BLaER1 (cell line): ENCODE results near the gene GMPPA.

ENCODE experiments used
- H3K27ac ChIP-seq: shearing (Covaris generic); formaldehyde crosslinking; 2 replicates; pipeline ENCODE4 v1.8.1; 2022
- H3K27me3 ChIP-seq: shearing (Covaris generic); formaldehyde crosslinking; 2 replicates; pipeline ENCODE4 v1.8.1; 2022
- H3K36me3 ChIP-seq: shearing (Covaris generic); formaldehyde crosslinking; 2 replicates; pipeline ENCODE4 v1.8.1; 2022
- H3K4me1 ChIP-seq: shearing (Covaris generic); formaldehyde crosslinking; 2 replicates; pipeline ENCODE4 v1.8.1; 2022
- H3K4me2 ChIP-seq: shearing (Covaris generic); formaldehyde crosslinking; 2 replicates; pipeline ENCODE4 v1.8.1; 2022
- H3K4me3 ChIP-seq: shearing (Covaris generic); formaldehyde crosslinking; 2 replicates; pipeline ENCODE4 v1.8.1; 2022
- H3K9ac ChIP-seq: shearing (Covaris generic); formaldehyde crosslinking; 2 replicates; pipeline ENCODE4 v1.8.1; 2022
- H3K9me3 ChIP-seq: shearing (Covaris generic); formaldehyde crosslinking; 2 replicates; pipeline ENCODE4 v1.8.1; 2022
- H4K20me1 ChIP-seq: shearing (Covaris generic); formaldehyde crosslinking; 2 replicates; pipeline ENCODE4 v1.8.1; 2022
- Cebpa-rat ChIP-seq: shearing (Covaris generic); IDR thresholded peaks from 2 replicates; pipeline ENCODE4 v1.8.1; 2022

Gene GMPPA

DNA sequence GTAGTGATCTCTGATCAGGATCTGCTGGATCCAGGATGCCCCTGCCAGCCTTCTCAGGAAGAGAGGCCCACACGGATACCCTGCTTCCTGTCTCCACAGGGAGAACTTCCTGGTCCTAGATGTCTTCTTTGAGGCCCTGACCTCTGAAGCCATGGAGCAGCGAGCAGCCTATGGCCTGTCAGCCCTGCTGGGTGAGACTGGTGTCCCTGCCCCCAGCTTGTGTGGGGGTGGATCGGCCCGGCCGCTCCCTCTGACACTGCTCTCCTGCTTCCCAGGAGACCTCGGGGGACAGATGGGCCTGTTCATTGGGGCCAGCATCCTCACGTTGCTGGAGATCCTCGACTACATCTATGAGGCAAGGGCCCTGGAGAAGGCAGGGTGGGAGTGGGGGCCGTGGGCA is 38.3 kb downstream of the GMPPA start:
- peaks cover 23% of the 10 kb centered on the region for H3K36me3 ChIP-seq
- peaks cover 31% of the 10 kb centered on the region for H3K4me1 ChIP-seq
- no peaks in the 10 kb centered on the region for H3K9me3 ChIP-seq
- no peak overlapping the region for H3K27ac ChIP-seq
- H3K27me3 ChIP-seq, result peaks cover 2% of the 10 kb centered on the region; the same call in 1 of the 2 replicates
- H3K9ac ChIP-seq, result no peak overlapping the region
- H3K4me2 ChIP-seq, result no peak overlapping the region
- peaks cover 23% of the 10 kb centered on the region for H4K20me1 ChIP-seq
- H3K4me3 ChIP-seq, result no peak overlapping the region
- TF ChIP-seq Cebpa-rat, result no peak

DNA sequence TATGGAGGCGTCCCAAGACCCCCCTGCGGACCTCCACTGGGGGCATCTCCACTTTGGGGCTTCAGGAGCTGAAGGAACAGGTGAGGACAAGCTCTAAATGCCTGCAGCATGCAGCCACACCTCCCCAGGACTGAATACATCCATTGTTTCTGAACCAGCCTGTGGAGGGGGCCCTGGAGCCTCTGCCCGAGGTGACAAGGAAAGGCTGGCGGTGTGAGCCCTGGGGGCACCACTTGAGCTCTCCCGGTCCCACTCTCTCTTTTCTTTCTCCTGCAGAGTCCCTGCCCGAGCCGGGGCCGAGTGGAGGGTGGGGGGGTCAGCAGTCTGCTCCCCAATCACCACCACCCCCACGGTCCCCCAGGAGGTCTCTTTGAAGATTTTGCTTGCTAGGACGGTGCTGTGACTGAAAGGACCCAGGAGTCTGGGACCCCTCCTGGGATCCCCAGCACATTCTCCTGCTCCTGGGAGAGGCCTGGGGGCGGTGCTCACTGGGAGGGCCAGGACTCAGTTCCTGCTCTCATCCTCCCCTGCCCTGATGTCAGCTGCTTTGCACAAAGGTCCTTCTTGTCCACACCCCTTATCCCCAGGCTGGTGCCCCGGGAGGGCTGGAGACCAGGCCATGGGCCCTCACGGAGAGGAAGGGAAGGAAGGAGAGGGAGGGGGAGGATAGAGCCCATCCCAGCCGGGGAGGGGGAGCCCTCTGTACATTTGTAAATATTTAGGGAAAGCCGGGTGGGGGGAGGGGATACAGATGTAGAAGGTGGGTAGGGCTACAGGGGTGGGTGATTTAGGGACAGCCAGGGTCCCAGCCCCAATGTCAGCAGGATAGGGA is 39.2 kb downstream of the GMPPA start:
- Histone ChIP-seq H3K9ac (no peak overlapping the region), H3K4me3 (no peak overlapping the region), H3K4me1 (peaks cover 41% of the 10 kb centered on the region), H3K27me3 (peaks cover 11% of the 10 kb centered on the region; the same call in 1 of the 2 replicates), H3K9me3 (no peaks in the 10 kb centered on the region), H3K27ac (no peak overlapping the region; the same call in 1 of the 2 replicates), H3K4me2 (peak overlapping the region; percentile 39), H3K36me3 (peaks cover 23% of the 10 kb centered on the region), H4K20me1 (peaks cover 32% of the 10 kb centered on the region)
- no peak for TF ChIP-seq Cebpa-rat

DNA sequence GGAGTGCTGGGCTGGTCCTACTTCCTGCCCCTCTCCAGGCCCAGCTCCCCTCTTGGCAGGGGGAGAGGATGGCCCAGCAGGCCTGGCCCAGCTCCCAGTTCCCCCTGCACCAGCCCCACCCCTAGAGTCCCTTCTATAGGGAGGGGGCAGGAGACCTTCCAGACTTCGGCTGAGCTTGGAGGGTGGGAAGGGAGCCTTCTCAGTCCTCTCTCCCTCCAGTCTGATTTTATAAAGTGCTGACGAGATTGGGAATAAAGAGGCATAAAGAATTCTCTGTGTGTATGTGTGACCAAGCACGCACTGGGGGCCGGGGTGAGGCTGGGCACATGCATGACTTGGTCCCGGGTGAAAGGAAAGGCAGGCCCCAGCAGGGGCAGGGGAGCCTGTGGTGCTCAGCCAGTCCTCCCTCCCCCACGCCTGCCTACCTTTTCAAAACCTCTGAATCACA is 39.8 kb downstream of the GMPPA start:
- Histone ChIP-seq H4K20me1 (peaks cover 35% of the 10 kb centered on the region), H3K9ac (no peak overlapping the region), H3K9me3 (no peaks in the 10 kb centered on the region), H3K27me3 (peaks cover 15% of the 10 kb centered on the region; the same call in 1 of the 2 replicates), H3K36me3 (peaks cover 23% of the 10 kb centered on the region), H3K4me1 (peaks cover 43% of the 10 kb centered on the region), H3K4me3 (no peak overlapping the region), H3K4me2 (peak overlapping the region; percentile 39), H3K27ac (peak overlapping the region; percentile 30)
- no peak for TF ChIP-seq Cebpa-rat

DNA sequence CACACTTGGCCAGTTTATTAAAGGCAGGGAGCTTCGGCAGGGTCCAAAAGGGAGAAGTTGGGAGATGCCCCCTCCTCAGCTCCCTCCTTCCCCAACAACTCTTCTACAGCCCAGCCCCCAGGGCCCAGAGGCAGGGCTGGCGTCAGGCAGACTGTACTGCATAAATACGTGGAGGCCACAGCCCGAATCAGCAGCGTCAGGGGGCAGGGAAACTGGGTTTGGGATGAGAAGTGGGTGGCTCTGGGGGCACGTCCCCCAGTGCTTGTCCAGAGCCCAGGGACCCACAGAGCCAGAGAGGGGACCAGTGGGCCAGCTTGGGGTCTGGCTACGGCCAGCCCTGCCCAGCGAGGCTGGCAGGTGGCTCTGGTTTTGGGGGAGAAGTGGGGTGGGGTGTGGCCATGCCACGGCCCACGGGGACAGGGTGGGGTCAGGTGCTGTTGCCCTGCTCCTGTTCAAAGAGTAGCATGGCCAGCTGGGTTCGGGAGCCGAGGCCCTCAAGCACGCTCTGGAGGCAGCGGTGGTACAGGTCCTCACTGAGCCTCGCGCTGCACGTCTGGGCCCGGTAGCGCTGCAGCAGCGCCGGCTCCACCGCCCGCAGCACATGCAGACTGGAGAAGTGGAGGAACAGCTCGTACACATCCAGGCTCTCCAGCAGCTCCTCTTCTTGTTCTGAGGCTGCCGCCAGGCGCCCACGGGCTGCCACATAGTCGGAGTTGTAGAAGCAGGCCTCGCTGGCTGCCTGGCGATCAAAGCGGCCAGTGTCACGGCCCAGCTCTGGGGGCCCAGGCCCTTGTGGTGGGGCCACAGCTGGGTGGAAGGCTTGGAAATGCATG is 40.5 kb downstream of the GMPPA start:
- H3K9ac ChIP-seq, result peak overlapping the region; percentile 24; the same call in 1 of the 2 replicates
- peaks cover 23% of the 10 kb centered on the region for H3K36me3 ChIP-seq
- no peak for TF ChIP-seq Cebpa-rat
- H4K20me1 ChIP-seq, result peaks cover 37% of the 10 kb centered on the region
- no peaks in the 10 kb centered on the region for H3K9me3 ChIP-seq
- peaks cover 15% of the 10 kb centered on the region; the same call in 1 of the 2 replicates for H3K27me3 ChIP-seq
- H3K4me2 ChIP-seq, result 0 out of 2 replicates have a peak overlapping the region, but pooled peaks have one; percentile 39
- H3K27ac ChIP-seq, result no peak overlapping the region; the same call in 1 of the 2 replicates
- no peak overlapping the region for H3K4me3 ChIP-seq
- H3K4me1 ChIP-seq, result peaks cover 45% of the 10 kb centered on the region

DNA sequence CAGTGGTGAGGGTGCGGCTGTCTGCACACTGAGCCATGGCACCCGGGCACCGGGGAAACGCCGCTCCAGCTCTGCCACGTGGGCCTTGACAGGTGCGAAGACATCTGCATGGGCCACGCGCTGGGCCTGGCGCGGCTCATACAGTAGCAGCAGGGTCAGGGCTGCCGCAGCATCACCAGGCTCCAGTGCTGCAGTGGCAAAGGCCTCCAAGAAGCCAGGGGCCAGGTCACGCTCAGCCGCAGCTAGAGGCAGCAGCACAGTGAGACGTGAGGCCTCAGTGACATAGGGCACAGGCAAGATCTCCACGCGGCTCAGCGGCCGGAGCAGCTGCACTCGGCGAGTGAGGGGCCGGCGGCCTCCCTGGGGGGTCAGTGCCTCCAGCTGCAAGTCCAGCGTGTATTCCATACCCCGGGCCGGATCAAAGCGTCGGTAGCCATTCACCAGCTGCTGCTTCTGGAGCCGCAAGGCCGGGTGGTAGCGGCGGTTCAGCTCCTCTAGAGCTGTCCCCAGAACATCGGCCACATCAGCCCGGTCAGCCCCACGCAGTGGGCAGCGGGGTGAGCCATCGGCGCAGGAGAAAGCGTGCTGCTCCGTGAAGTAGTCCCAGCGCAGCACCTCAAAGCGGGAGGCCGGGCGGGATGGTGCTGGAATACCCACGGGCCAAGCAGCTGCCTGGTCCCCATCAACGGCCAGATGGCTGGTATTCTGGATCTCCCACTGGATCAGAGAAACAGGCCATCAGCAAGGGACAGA is 41.4 kb downstream of the GMPPA start:
- peaks cover 51% of the 10 kb centered on the region for H3K4me1 ChIP-seq
- no peak for TF ChIP-seq Cebpa-rat
- no peak overlapping the region for H3K4me3 ChIP-seq
- H4K20me1 ChIP-seq, result peaks cover 43% of the 10 kb centered on the region
- H3K36me3 ChIP-seq, result peaks cover 23% of the 10 kb centered on the region
- H3K9ac ChIP-seq, result 0 out of 2 replicates have a peak overlapping the region, but pooled peaks have one; percentile 24
- no peaks in the 10 kb centered on the region for H3K9me3 ChIP-seq
- peaks cover 20% of the 10 kb centered on the region; the same call in 1 of the 2 replicates for H3K27me3 ChIP-seq
- H3K27ac ChIP-seq, result no peak overlapping the region
- no peak overlapping the region for H3K4me2 ChIP-seq

DNA sequence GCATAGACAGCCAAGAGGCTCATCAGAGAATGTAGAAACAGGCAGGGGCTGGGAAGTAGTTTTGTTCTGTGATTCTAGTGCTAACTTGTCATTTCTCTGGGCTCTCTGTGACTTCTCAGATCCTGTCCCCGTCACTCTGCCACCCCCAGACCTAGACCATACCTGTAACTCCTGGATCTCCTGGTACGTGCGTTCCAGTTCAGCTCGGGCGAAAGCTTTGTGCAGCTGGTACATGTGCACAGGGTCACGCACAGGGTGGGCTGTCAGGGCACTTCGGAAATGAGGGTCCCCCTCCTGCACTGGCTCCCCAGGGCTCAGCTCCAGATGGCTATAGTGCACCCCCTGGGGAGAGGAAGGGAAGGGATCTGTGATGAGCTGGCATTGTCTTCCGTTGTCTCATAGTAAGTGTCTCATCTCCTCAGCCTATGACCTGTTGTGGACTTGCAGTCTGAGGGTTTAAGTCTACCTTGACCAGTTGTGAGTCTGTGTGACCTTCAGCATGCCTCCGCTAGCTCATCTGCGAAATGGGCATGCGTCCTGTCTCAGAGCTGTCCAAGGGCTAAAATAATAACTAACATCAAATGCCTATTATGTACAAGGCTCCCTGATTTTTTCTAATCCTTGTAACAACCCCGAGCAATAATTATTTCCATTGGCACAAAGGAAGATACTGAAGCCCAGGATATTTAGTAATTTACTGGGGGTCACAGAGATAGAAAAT is 42.3 kb downstream of the GMPPA start:
- TF ChIP-seq Cebpa-rat, result no peak
- Histone ChIP-seq H3K9me3 (no peaks in the 10 kb centered on the region), H3K4me2 (peak overlapping the region; percentile 99; the same call in 1 of the 2 replicates), H3K27me3 (peaks cover 28% of the 10 kb centered on the region; the same call in 1 of the 2 replicates), H4K20me1 (peaks cover 43% of the 10 kb centered on the region), H3K36me3 (peaks cover 23% of the 10 kb centered on the region), H3K4me1 (peaks cover 51% of the 10 kb centered on the region), H3K9ac (no peak overlapping the region), H3K4me3 (no peak overlapping the region), H3K27ac (no peak overlapping the region)

DNA sequence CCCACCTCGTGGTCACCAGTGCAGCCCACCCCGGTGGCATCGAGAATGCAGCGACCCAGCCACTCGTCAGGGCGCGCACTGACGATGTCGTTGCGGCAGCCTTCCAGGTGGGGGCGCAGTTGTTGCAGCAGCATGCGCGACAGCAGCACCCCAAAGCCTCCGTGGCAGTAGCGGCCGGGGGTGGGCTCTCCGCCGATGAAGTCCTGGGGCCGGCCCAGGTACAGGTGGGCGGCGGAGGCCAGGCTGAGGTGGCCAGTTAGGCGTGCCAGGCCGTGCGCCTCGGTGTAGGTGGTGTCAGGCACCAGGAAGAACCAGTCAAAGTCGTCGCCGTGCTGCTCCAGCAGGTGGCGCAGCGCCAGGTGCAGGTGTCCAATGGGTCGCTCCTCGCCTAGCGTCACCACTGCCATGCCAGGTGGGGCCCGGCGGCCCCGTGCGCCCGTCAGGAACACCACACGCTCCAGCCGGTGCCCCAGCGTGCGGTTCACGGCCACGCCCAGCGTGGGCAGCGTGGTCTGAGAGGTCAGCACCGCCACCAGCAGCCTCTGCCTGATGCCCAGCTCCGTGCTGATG is 43.0 kb downstream of the GMPPA start:
- Histone ChIP-seq H3K27ac (no peak overlapping the region), H3K9ac (no peak overlapping the region; the same call in 1 of the 2 replicates), H3K4me1 (peaks cover 51% of the 10 kb centered on the region), H4K20me1 (peaks cover 43% of the 10 kb centered on the region), H3K27me3 (peaks cover 30% of the 10 kb centered on the region; the same call in 1 of the 2 replicates), H3K9me3 (no peaks in the 10 kb centered on the region), H3K36me3 (peaks cover 23% of the 10 kb centered on the region), H3K4me3 (peak overlapping the region; percentile 87), H3K4me2 (peak overlapping the region; percentile 99)
- no peak for TF ChIP-seq Cebpa-rat

DNA sequence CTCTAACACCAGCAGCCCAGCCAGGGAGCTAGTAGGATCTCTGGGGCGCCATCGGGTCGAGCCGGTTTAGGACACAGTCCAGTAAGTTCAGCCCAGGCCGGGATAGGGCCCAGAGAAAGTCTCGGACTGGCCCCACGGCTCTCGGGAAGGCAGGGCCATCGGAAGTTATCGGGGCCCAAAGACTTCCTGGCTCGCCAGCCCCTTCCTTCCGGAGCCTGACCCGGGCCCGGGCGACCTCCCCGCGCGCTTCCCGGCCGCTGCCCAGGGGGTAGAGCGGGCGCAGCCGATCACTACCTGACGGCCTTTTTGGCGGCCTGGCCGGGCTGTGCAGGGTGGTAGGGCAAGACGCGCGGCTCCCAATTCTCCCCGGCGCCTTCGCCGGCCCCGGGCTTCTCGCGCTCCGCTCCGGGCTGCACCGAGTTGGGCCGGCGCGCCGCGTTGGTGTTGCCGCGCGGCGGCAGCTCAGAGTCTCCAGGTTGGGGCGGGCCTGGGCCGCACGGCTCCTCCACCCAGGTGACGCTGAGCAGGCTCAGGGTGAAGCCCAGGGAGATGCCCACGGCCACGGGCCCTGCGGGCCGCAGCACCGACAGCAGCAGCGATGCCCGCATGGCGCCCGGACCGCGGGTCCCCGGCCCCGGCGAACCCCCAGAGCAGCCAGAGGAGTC is 44.4 kb downstream of the GMPPA start:
- Histone ChIP-seq H3K9me3 (no peaks in the 10 kb centered on the region), H3K27ac (peak overlapping the region; percentile 71), H3K36me3 (peaks cover 23% of the 10 kb centered on the region), H3K4me1 (peaks cover 39% of the 10 kb centered on the region), H4K20me1 (peaks cover 43% of the 10 kb centered on the region), H3K27me3 (peaks cover 30% of the 10 kb centered on the region; the same call in 1 of the 2 replicates), H3K4me3 (peak overlapping the region; percentile 87), H3K9ac (peak overlapping the region; percentile 80), H3K4me2 (peak overlapping the region; percentile 99)
- TF ChIP-seq Cebpa-rat, result no peak
